ENCODE results near the gene EFHC1.

DNA sequence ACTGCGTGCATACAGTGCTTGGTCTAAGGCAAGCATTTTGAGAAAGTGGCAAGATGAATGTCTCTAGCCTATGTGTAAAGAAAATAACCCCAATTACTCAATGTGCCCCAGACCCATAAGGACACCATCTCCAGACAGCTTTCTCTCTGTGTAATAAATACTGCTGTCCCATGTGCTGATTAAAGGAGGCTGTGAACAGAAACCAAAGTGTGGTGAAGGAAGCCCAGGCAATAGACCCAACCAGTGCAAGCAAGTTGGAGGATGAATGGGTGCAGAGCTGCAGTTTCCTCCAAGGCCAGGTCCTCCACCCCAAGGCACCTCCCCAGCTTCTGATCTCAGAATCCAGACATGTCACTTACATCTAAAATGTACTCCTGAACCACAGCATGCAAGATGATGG, 96.1 kb downstream of the EFHC1 start:
- TF ChIP-seq, protein P1, sequence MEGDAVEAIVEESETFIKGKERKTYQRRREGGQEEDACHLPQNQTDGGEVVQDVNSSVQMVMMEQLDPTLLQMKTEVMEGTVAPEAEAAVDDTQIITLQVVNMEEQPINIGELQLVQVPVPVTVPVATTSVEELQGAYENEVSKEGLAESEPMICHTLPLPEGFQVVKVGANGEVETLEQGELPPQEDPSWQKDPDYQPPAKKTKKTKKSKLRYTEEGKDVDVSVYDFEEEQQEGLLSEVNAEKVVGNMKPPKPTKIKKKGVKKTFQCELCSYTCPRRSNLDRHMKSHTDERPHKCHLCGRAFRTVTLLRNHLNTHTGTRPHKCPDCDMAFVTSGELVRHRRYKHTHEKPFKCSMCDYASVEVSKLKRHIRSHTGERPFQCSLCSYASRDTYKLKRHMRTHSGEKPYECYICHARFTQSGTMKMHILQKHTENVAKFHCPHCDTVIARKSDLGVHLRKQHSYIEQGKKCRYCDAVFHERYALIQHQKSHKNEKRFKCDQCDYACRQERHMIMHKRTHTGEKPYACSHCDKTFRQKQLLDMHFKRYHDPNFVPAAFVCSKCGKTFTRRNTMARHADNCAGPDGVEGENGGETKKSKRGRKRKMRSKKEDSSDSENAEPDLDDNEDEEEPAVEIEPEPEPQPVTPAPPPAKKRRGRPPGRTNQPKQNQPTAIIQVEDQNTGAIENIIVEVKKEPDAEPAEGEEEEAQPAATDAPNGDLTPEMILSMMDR (IDR thresholded peaks at IDR 0.05; ENCODE audit: low read length), result no peak
- TF ChIP-seq EZH2 (optimal IDR thresholded peaks at IDR 0.05; ENCODE audit: low read depth, low read length) (no peak), EZH2phosphoT487 (IDR thresholded peaks at IDR 0.05; ENCODE audit: low read length) (no peak)
